Activated CD4-positive, alpha-beta T cell treated with anti-CD3 and anti-CD28 coated beads for 4 hours (primary cell): ENCODE results near the gene KMT2C.

Source experiments
- DNase-seq, 2 donors: peaks; one replicate each; pipeline ENCODE4 v3.0.0-alpha.2; 2020

The KMT2C gene

GRCh38 chr7:152131981-152132494 is 303.8 kb downstream of the KMT2C start:
- no peak for DNase-seq

- no peak for DNase-seq
Measured at GRCh38 chr7:152130658-152131590, 304.9 kb downstream of the KMT2C start.

DNA sequence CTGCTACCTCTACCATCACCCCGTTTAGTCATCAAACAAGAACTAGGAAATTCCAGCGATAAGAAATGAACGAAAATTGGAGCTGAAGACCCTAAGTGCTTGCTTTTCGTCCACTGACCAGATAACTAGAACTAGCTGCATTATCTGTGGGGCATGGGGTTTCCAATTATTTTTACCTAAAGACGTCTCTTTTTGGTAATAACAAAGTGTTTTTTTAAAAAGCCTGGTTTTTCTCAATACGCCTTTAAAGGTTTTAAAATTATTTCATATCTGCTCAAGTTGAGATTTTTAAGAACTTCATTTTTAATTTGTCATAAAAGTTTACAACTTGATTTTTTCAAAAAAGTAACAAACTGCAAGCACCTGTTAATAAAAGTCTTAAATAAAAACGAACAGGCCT is 306.1 kb downstream of the KMT2C start:
- DNase-seq, result no peak

- DNase-seq, result no peak
Measured at GRCh38 chr7:152128741-152129461, 306.9 kb downstream of the KMT2C start.

DNA sequence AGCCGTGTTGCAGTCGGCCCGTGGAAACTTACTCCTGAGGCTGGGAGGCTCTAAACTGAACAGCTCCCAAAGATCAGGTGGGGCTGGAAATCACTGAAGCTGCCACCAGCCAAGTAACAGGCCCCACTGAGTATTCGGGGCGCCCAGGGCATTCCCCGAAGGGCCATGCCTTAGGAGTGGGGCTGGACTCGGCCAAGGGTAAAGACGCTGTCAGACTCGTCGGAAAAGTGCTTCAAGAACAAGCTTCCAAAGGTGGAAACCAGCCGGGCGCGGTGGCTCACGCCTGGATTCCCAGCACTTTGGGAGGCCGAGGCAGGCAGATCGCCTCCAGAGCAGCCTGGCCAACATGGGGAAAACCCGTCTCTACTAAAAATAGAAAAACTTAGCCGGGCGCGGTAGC is 307.6 kb downstream of the KMT2C start:
- no peak for DNase-seq

- DNase-seq, result no peak
Measured at GRCh38 chr7:152127229-152127628, 308.6 kb downstream of the KMT2C start.

DNA sequence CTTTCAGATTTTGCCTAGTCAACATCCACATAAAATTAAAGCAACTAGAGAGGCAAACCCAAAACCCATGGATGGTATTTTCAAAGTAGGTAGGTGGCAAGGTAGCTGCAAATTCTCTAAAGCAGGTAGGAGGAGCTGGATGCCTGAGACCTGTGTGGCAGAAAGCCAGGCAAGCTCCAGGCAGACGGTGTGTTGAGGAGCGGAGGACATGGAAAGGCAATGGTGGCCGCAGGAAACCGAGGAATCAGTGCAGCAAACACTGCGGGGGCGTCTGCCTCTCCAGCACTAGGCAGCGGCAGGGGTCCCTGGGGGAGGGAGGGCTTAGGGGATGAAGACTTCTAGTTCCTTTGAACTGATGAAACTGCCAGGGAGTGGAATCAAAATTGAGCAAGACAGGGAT is 309.1 kb downstream of the KMT2C start:
- no peak for DNase-seq

DNA sequence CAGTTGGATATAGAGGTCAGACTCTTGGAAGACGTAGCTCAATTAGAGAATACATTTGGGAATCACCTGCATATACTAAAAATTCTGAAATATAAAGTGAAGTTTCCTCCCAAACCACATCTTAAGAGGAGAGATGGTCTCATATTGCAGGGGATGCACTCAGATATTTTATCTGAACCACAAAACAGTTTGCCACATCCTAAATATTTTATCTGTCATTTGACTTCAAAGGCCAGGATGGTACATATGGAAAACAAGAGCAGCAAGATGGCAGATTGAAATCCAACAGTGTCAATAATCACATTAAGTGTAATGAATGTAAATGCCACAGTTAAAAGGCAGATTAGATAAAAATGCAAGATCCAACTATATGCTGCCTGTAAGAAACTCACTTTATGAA is 313.3 kb downstream of the KMT2C start:
- no peak for DNase-seq

DNA sequence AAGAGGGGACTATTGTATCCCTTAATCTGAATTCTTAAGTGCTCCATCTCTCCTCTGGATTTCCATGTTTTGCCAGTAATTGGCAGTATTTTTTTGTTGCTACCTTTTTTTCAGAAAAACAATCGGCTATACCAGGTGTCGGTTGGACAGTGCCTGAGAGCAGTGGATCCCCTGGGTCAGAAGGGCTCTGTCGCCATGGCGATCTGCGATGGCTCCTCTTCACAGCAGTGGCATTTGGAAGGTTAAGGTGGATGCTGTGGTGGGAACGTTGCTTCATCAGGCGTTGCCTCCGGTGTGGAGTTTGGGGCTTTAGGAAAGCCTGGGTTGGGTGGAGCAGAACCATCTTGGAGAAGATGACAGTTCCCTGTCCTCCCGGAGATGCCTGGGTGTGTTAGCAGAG is 314.4 kb downstream of the KMT2C start:
- DNase-seq, result no peak

GRCh38 chr7:152120776-152121175 is 315.0 kb downstream of the KMT2C start:
- DNase-seq, result no peak

GRCh38 chr7:152120210-152120609 is 315.6 kb downstream of the KMT2C start:
- DNase-seq, result no peak

GRCh38 chr7:152117356-152117755 is 318.4 kb downstream of the KMT2C start:
- no peak for DNase-seq

GRCh38 chr7:152115021-152115718 is 320.6 kb downstream of the KMT2C start:
- no peak for DNase-seq

DNA sequence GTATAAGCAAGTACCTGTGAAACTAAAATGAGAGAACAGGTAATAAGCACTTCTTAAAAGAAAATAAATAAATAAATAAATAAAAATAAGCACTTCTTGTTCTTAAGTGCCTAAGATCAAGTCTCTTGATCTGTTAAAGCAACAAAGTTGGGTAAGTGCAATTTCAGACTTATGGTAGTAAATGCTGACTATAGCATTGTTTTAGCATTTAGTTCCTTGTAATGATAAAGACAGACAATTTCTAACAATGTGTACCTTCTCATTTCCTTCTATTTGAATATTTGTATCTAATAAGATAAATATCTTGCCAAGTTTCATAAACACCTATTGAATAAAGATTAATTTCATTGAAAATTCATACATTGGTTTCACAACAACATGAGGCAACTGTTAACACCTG is 323.0 kb downstream of the KMT2C start:
- no peak for DNase-seq

GRCh38 chr7:152108359-152108758 is 327.4 kb downstream of the KMT2C start:
- DNase-seq, result no peak

- DNase-seq, result no peak
Measured at GRCh38 chr7:152107945-152108344, 327.9 kb downstream of the KMT2C start.

GRCh38 chr7:152106990-152107389 is 328.8 kb downstream of the KMT2C start:
- no peak for DNase-seq

- DNase-seq, result no peak
Measured at GRCh38 chr7:152105205-152105604, 330.6 kb downstream of the KMT2C start.

- no peak for DNase-seq
Measured at GRCh38 chr7:152103691-152104090, 332.1 kb downstream of the KMT2C start.

GRCh38 chr7:152103066-152103465 is 332.7 kb downstream of the KMT2C start:
- DNase-seq, result no peak

DNA sequence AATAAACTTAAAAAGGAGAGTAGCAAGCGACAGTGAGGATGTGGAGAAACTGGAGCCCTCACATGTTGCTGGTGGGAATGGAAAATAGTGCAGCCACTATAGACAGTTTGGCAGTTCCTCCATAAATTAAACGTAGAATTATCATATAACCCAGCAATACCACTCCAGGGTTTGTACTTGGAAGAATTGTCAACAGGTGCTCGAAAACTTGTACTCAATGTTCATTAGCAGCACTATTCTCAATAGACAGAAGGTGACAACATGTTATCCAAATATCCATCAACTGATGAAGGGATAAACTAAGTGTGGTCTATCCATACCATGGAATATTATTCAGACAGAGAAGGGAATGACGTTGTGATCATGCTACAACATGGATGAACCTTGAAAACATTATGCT is 338.5 kb downstream of the KMT2C start:
- DNase-seq, result no peak

DNA sequence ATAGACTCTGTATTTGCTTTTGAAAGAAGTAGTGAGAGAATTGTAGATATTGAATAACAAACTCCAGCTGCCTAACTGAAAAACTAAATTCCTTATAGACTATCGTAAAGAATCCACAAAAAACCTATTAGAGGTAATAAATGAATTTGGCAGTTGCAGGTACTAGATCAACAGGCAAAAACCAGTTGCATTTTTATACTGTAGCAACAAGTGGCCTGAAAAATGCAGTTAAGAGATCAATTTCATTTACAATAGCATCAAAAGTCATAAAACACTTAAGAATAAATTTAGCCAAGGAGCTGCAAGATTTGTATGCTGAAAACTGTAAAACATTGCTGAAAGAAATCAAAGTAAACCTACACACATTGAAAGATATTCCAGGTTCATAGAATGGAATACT is 340.0 kb downstream of the KMT2C start:
- DNase-seq, result no peak

- no peak for DNase-seq
Measured at GRCh38 chr7:152093717-152094116, 342.1 kb downstream of the KMT2C start.
